Pancreas (tissue), 10 donors: ENCODE data around the gene ACTN4. TPM values are rescaled to one million over a fixed set of nuclear protein-coding genes. Genes with fewer than 3 reads are reported as not detected.

Experiments used
- ATAC-seq, 4 donors: fragments of 200-7000 bp; cut with Tn5 transposase; one replicate each; pipeline versions ENCODE4 v1.8.0 to v1.9.1; 2020; ENCODE audit warnings: mild to moderate bottlenecking in 4 of 4, moderate library complexity in 4 of 4
- DNase-seq, 6 donors: peaks; one replicate each; pipeline ENCODE4 v3.0.0-alpha.2; 2020
- FAIRE-seq: peaks from 2 replicates; lab custom pipeline; 2012; peaks lifted over from hg19 to GRCh38; lab: Jason Lieb, UNC
- H3K27ac ChIP-seq, 4 donors: fragments of 200-600 bp; sonication (generic); 1 replicate in 3 of 4; 2 replicates in 1 of 4; pipeline versions ENCODE4 v1.5.0 to v1.8.0; 2020
- H3K27me3 ChIP-seq, 4 donors: fragments of 200-600 bp; one replicate each; pipeline ENCODE4 v1.8.0; 2021
- H3K36me3 ChIP-seq, 3 donors: fragments of 200-600 bp; sonication (generic) in 1 of 3; one replicate each; pipeline versions ENCODE4 v1.5.0 to v1.8.0; 2020 to 2021
- H3K4me1 ChIP-seq, 3 donors: fragments of 200-600 bp; one replicate each; pipeline ENCODE4 v1.8.0; 2021
- H3K4me3 ChIP-seq, 4 donors: fragments of 200-600 bp; sonication (generic) in 2 of 4; one replicate each; pipeline versions ENCODE4 v1.5.0 to v1.8.0; 2020 to 2021
- H3K9me3 ChIP-seq, 4 donors: fragments of 200-600 bp; one replicate each; pipeline ENCODE4 v1.8.0; 2021
- CTCF ChIP-seq, 4 donors: fragments of 200-600 bp; sonication (generic) in 3 of 4; IDR thresholded peaks; one replicate each; pipeline versions ENCODE4 v1.5.0 to v1.8.0; 2021; ENCODE audit warnings: antibody characterized with exemption in 4 of 4
- WGBS, 2 donors: extraction: QIAGEN DNeasy Blood & Tissue Kit; methylation state at CpG; one replicate each; pipeline ENCODE4 v1.1.7; 2013; 5-methylcytosine and 5-hydroxymethylcytosine counted together
- intact Hi-C, 3 donors: fragments of 100-400 bp; cut with DNase I; formaldehyde crosslinking; loops; one replicate each; pipeline versions ENCODE4 v1.11.1 to v1.14.2; 2022
- polyA plus RNA-seq, 2 donors: library from polyadenylated mRNA; stranded (reverse); fragments of 200-250 nt; gene quantifications; one replicate each; pipeline ENCODE4 v1.2.3, GENCODE V29; 2013
- total RNA-seq, 6 donors: library from RNA; stranded (reverse); fragmentation: NEBNext Ultra II Directional in 4 of 6; extraction: Animal tissue kit (Norgen Biotek cat#: 25700) in 4 of 6; gene quantifications; one replicate each; pipeline versions ENCODE4 v1.2.1 to v1.2.4, GENCODE V29; 2021 to 2023
- donor health status: healthy with polysubstance abuse.
- donor health status: DM: no; HTN: no; CAD: no; lungs with moderate emphysema.
- donor health status: DM: no; HTN: no; CAD: no.
- donor health status: control.
- donor health status: control.
- donor health status: Bipolar disorder and iron deficiency.
- donor health status: DM: yes; HTN: yes; CAD: no.
- donor health status: DM: no; HTN: no; CAD: no.
- donor health status: DM: no; HTN: no; CAD: no.
- donor health status: DM: yes; HTN: yes; CAD: no.

The ACTN4 gene
- total and polyA plus RNA-seq, 8 donors = 98.2 to 284 (median 187) TPM

GRCh38 chr19:38740257-38740592, 92.8 kb downstream of the ACTN4 start:
- intact Hi-C loops = no loop called here
- H3K36me3 ChIP-seq = no peaks in the 10 kb centered on the region
- DNase-seq (no peak), FAIRE-seq (no peak), ATAC-seq (no peak)
- no peaks in the 10 kb centered on the region for H3K4me1 ChIP-seq
- H3K4me3 ChIP-seq = no peak overlapping the region
- TF ChIP-seq CTCF (IDR thresholded peaks at IDR 0.05) = no peak
- H3K9me3 ChIP-seq = no peaks in the 10 kb centered on the region
- H3K27ac ChIP-seq = no peak overlapping the region
- 88 to 94% methylated on average over 9 of the region's 9 CpGs for WGBS, 2 donors
- no peaks in the 10 kb centered on the region for H3K27me3 ChIP-seq

- Histone ChIP-seq H3K9me3 (no peaks in the 10 kb centered on the region), H3K27me3 (no peaks in the 10 kb centered on the region), H3K4me1 (no peaks in the 10 kb centered on the region), H3K27ac (no peak overlapping the region), H3K4me3 (no peak overlapping the region), H3K36me3 (no peaks in the 10 kb centered on the region)
- WGBS, 2 donors = 83 to 85% methylated on average over 2 of the region's 2 CpGs
- FAIRE-seq (no peak), ATAC-seq (no peak), DNase-seq (no peak)
- intact Hi-C loops = no loop called here
- no peak for TF ChIP-seq CTCF (IDR thresholded peaks at IDR 0.05)
Observed at GRCh38 chr19:38740932-38741331, 93.5 kb downstream of the ACTN4 start.

GRCh38 chr19:38741670-38742069, 94.2 kb downstream of the ACTN4 start:
- intact Hi-C loops = no loop called here

GRCh38 chr19:38742296-38742695, 94.8 kb downstream of the ACTN4 start:
- Histone ChIP-seq H3K4me3 (no peak overlapping the region), H3K27me3 (no peaks in the 10 kb centered on the region), H3K27ac (no peak overlapping the region), H3K9me3 (no peaks in the 10 kb centered on the region), H3K36me3 (no peaks in the 10 kb centered on the region), H3K4me1 (no peaks in the 10 kb centered on the region)
- DNase-seq (no peak), ATAC-seq (no peak), FAIRE-seq (no peak)
- intact Hi-C loops = no loop called here
- WGBS, 2 donors = 93 to 97% methylated on average over 9 of the region's 9 CpGs
- no peak for TF ChIP-seq CTCF (IDR thresholded peaks at IDR 0.05)

More at GRCh38 chr19:38741670-38742069, 94.2 kb downstream of the ACTN4 start:
- H3K27me3 ChIP-seq = no peaks in the 10 kb centered on the region
- ATAC-seq (no peak), DNase-seq (no peak), FAIRE-seq (no peak)
- H3K9me3 ChIP-seq = no peaks in the 10 kb centered on the region
- H3K36me3 ChIP-seq = no peaks in the 10 kb centered on the region
- H3K4me1 ChIP-seq = no peaks in the 10 kb centered on the region
- H3K27ac ChIP-seq = no peak overlapping the region
- TF ChIP-seq CTCF (IDR thresholded peaks at IDR 0.05) = no peak
- no peak overlapping the region for H3K4me3 ChIP-seq
- WGBS, 2 donors = 97% methylated on average over 14 to 15 of the region's 15 CpGs

GRCh38 chr19:38742906-38743305, 95.5 kb downstream of the ACTN4 start:
- DNase-seq (no peak), FAIRE-seq (no peak), ATAC-seq (no peak)
- H3K4me1 ChIP-seq = no peaks in the 10 kb centered on the region
- no peak overlapping the region for H3K4me3 ChIP-seq
- intact Hi-C loops = no loop called here
- TF ChIP-seq CTCF (IDR thresholded peaks at IDR 0.05) = no peak
- H3K27ac ChIP-seq = no peak overlapping the region
- no peaks in the 10 kb centered on the region for H3K27me3 ChIP-seq
- no peaks in the 10 kb centered on the region for H3K36me3 ChIP-seq
- WGBS, 2 donors = 85 to 94% methylated on average over 6 of the region's 6 CpGs
- H3K9me3 ChIP-seq = no peaks in the 10 kb centered on the region
